Central memory CD4-positive, alpha-beta T cell (primary cell): ENCODE data around the gene TXNDC5.

ENCODE experiments used
- DNase-seq: peaks from one replicate; pipeline ENCODE4 v3.0.0; 2022
- total RNA-seq, 3 experiments: gene quantifications; one replicate each; lab custom pipeline; 2026; lab: John Stamatoyannopoulos, UW

TXNDC5 gene
- 0.98 to 3.7 (median 1.4) reads per million in 3 experiments for total RNA-seq

DNA sequence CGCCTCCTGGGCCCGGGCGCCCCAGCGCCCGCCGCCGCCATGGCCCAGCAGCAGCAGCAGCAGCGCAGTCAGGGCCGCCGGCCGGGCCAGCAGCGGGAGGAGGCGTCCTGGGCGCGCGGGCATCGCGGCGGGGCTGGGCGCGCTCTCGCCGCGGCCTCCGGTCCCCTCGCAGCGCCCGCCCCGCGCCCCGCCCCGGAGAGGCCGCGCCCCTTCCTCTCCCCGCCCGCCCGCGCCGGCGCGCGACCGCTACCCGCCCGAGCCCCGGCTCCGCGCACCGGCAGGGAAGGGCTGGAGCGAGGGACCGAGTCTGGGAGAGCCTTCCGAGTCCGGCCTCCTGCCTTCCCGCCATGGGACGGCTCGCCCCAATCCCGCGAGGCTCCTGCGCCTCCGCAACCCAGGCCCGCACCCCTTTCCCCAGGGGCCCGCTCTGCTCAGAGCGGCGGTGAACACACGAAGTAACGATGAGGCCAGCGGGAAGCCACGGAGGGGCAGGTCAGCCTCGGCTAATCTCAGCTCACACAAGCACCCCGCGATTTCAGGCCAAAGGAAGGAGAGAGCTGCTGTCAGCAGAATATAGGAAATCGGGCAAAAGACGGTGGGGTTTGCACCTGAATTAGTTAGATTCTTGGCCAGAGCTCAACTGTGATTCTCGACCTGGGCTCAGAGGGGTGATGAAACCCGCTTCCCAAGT, at the start of gene TXNDC5:
TSS of gene TXNDC5 (minus strand) at position 135 of the 691 bp plus-strand sequence. CDS start at position 123, 12 bp downstream.
- DNase-seq, result peak; percentile 51

GRCh38 chr6:7960141-7960540, 49.6 kb upstream of the TXNDC5 start:
- no peak for DNase-seq

DNA sequence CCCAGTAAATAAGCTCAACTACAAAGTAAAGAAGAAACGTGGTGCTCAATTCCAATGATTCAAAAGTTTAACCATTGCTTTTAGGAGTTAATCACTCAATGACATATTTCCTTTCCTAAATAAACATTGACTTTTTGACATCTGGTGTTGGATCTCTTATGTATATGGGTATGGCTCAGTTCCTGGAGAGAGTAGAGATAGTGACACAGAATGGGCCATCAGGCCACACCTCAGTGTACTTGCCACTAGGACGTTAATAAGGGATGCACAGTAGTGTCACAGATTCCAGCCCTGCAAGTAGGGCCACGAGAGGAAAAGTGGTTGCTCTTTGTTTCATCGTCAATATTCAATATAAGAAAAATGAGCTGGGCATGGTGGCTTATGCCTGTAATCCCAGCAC, 48.9 kb upstream of the TXNDC5 start:
- DNase-seq, result no peak

DNA sequence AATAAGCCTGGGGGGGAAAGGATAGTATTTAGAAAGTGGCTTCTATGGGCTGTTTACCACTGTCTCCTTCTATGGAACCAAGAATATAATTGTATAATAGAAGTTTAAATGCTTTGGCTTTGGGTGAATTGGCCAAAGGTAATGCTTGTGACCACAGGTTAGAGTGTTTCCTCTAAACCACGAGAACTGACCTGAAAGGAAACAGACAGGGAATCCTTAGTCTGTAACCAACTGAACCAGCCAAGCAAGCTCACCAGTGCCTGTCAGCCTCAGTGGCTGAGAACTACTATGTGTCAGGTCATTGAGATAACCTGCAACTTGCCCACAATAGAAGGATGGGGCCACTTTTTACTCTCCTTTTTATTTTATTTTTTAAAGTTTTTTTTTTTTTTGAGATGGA, 47.9 kb upstream of the TXNDC5 start:
- DNase-seq, result no peak

GRCh38 chr6:7956257-7956656, 45.7 kb upstream of the TXNDC5 start:
- DNase-seq, result no peak

DNA sequence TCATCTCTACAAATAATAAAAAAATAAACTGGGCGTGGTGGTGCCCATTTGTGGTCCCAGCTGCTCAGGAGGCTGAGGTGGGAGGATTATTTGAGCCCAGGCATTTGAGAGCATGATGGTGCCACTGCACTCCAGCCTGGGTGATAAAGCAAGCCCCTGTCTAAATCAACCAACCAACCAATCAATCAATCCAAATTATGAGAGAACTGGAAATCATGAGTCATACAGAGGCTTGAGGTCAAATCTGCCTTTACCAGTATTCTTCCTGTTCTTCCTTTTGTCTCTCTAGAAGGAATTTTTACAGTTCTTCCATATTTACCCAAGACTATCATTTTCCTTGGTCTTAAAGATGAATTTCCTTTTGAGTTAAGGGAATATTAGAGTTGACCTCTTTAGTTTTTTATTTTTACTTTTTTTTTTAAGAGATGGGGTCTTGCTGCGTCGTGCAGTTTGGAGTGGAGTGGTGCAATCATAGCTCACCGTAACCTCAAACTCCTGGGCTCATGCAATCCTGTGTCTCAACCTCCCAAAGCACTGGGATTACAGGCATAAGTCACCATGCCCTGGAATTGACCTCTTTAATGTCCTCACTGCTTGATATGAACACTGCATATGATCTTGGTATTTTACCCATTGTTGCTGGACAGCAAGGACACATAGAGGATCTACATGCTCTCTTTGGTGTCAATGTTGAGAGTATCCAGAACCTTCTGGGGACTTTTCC, 44.1 kb upstream of the TXNDC5 start:
- DNase-seq, result no peak

DNA sequence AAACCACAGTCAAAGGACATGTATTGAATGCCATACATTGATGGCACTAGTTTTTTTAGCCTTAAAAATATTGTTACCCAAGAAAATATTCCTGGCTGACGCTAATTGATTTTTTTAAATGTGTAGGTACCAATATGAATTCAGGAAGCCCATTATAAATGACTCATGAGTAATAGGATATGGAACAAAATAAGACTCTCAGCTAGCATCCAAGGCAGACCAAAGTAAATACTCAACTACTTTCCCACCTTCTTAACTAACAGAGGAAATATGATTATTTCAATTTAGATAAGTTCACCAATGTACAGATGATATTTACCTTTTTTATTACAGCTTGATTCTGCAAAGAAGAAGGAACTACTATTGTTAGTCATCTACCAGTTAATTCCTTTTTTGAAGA, 43.2 kb upstream of the TXNDC5 start:
- no peak for DNase-seq

GRCh38 chr6:7939864-7940228, 29.3 kb upstream of the TXNDC5 start:
- DNase-seq, result no peak

- DNase-seq, result no peak
Measured at GRCh38 chr6:7939184-7939863, 28.7 kb upstream of the TXNDC5 start.

- no peak for DNase-seq
Measured at GRCh38 chr6:7938562-7939183, 28.1 kb upstream of the TXNDC5 start.

- no peak for DNase-seq
Measured at GRCh38 chr6:7933794-7934193, 23.2 kb upstream of the TXNDC5 start.

- DNase-seq, result no peak
Measured at GRCh38 chr6:7932625-7933024, 22.0 kb upstream of the TXNDC5 start.

DNA sequence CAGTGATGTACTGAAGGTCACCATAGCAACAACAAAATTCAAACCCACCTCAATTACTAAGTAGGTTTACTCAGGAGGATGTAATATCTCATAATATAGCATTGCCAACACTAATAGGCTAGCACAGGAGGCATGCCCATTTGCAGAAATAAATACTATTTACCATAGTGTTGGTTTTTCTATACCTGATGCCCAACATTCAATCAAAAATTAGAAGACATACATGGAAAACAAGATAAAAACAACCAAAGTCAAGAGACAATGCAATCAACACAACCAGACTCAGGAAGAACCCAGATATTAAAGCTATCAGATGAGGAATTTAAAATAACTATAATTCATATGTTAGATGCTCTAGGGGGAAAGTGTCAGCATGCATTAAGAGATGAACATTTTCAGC, 14.3 kb upstream of the TXNDC5 start:
- no peak for DNase-seq

GRCh38 chr6:7922596-7922995, 12.0 kb upstream of the TXNDC5 start:
- no peak for DNase-seq

DNA sequence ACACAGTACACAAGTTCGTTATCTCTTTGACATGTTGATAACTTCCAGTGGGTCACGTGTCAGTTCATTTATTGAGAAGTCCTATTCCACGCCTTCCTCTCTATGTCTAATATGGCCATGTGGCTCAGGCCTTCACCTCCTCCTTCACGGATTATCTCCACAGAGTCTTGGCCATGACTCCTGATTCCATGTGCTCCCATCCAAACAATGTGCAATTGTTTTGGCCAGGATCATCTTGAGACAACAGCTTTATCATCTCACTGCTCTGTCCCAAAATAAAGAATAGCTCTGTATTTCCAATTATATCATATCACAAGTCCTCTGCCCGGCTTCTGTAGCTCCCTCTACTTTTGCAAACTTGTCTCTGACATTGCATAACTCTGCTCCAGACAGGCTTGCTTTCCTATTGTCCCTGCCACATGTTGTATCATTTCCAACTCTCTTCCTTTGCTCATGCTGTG, 11.1 kb upstream of the TXNDC5 start:
- no peak for DNase-seq

DNA sequence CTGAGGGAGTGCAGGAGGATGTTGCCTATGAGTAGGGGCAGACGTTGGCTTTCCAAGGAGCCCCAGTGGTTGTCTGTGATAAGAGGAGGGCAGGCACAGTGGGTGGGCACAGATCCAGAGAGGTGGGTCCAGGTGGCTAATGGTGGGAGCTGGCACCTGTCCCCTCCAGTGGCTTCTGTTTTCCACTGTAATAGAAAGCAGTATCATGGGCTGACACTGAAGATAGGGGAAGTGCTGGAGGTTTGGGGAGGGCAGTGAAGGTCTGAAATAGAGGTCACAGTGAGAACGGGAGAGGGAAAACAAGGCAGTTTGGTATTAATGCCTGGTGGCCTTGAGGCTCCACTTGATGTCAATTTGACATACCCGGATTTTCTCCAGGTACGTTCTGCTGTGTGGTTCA, 10.5 kb upstream of the TXNDC5 start:
- no peak for DNase-seq

DNA sequence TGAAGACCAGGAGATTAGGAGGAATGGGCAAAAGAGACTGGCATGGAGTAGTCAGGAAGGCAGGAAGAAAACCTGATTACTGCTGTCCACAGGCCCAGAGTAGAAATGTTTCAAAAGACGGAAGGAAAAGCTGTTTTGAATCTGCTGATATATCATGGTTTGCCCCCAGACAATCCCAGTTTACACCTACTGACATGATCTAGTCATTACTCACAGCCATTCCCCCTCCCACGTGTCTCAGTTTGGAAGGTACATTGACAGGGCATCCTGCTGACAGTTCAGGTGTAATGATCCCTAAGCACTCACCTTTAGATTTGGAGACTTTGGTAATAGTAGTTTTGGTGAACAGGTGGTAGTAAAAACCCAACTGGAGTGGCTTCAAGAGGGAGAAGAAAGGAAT, 9.8 kb upstream of the TXNDC5 start:
- DNase-seq, result no peak

- DNase-seq, result no peak
Measured at GRCh38 chr6:7919871-7920270, 9.3 kb upstream of the TXNDC5 start.

- DNase-seq, result no peak
Measured at GRCh38 chr6:7918403-7918802, 7.8 kb upstream of the TXNDC5 start.

DNA sequence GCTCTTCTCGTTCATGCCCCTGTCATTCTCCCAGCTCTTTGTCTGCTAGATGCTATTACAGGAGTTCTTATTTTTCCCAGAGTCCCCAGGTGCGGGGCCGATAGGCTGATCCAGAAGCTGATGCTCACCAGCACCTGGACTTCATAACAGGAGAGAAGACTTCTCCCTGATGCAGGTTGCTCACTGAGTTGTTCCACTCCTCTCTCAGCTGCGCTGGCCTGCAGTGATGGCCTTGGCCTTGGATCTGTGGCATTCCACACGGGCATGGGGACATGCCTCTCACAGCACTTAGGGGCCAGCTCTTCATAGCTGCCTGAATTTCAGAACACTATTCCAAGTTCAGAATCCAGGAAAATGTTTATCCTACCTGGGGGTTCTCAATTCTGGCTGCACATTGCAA, 7.1 kb upstream of the TXNDC5 start:
- DNase-seq, result no peak

DNA sequence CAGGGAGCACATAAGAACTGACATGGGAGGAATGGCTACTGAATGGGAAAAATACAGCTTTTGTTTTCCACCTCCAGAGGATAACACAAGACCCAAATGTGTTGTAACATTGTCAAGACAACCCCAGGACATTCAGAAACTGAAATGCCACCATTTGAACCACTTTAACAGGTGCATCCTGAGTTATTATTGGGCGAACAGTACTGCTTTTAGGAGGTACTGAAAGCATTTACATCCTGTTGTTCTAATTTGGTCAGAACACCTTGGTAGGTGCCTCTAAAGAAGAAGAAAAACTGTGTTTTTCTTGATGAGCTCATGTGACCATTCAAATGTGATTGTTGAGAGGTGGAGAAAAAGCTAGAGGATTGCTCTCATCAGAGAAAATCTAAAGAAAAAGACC, 6.4 kb upstream of the TXNDC5 start:
- DNase-seq, result no peak

GRCh38 chr6:7914991-7915789, 4.6 kb upstream of the TXNDC5 start:
- DNase-seq, result no peak

DNA sequence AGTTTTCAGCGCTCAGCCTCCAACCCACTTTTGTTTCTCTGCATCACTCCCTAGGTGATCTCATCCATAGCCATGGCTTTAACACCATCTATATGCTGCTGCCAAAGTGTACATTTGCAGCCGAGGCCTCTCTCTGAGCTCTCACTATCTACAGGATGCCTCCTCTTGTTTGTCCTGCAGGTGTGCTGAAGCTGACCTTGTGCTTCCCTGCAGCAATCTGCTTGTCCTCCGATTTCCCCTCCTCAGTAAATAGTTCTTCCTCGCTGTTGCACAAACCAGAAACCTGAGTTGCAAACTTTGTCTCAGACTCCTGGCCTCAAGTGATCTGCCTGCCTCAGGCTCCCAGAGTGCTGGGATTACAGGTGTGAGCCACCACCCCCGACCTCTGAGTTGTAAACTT, 3.7 kb upstream of the TXNDC5 start:
- no peak for DNase-seq
